DND-41 (cell line): ENCODE results near the gene ENOPH1.

Source experiments
- ATAC-seq: fragments of 200-7000 bp; cut with Tn5 transposase; 3 replicates; pipeline ENCODE4 v1.9.1; 2021; ENCODE audit warnings: low read depth; ENCODE audit not compliant: insufficient read depth
- DNase-seq: peaks from one replicate; pipeline ENCODE4 v3.0.0-alpha.2; 2020
- H2AFZ ChIP-seq: 2 replicates; pipeline ENCODE4 v1.6.0; 2012; ENCODE audit warnings: low read depth, low read length
- H3K27ac ChIP-seq: 2 replicates; pipeline ENCODE4 v1.5.1; 2012; ENCODE audit warnings: low read length, inconsistent platforms
- H3K27me3 ChIP-seq: fragments of 200-600 bp; sonication (generic); 2 replicates; pipeline ENCODE4 v1.6.0; 2012; ENCODE audit warnings: low read length, mild to moderate bottlenecking, inconsistent platforms; ENCODE audit not compliant: insufficient read depth, poor library complexity
- H3K36me3 ChIP-seq: 2 replicates; pipeline ENCODE4 v1.5.1; 2012; ENCODE audit warnings: low read length, inconsistent platforms; ENCODE audit not compliant: insufficient read depth
- H3K4me1 ChIP-seq: 2 replicates; pipeline ENCODE4 v1.5.1; 2012; ENCODE audit warnings: mild to moderate bottlenecking, low read length; ENCODE audit not compliant: insufficient read depth
- H3K4me2 ChIP-seq: 2 replicates; pipeline ENCODE4 v1.6.0; 2012; ENCODE audit warnings: mild to moderate bottlenecking, moderate library complexity, low read length, inconsistent platforms; ENCODE audit not compliant: insufficient read depth
- H3K4me3 ChIP-seq, 2 experiments: fragments of 200-600 bp in 1 of 2; shearing (Covaris generic) in 1 of 2; 2 replicates each; pipeline ENCODE4 v1.5.1; 2012 to 2016; ENCODE audit warnings: inconsistent platforms in 2 of 2, low read length in 2 of 2, mild to moderate bottlenecking in 2 of 2, low read depth in 1 of 2, moderate library complexity in 1 of 2
- H3K79me2 ChIP-seq: 2 replicates; pipeline ENCODE4 v1.6.0; 2012; ENCODE audit warnings: low read length, inconsistent platforms; ENCODE audit not compliant: insufficient read depth
- H3K9ac ChIP-seq: 2 replicates; pipeline ENCODE4 v1.6.0; 2012; ENCODE audit warnings: low read depth, mild to moderate bottlenecking, inconsistent platforms, low read length, moderate library complexity
- H3K9me3 ChIP-seq: 2 replicates; pipeline ENCODE4 v1.5.1; 2012; ENCODE audit warnings: low read length, moderate library complexity, mild to moderate bottlenecking, inconsistent platforms; ENCODE audit not compliant: insufficient read depth, severe bottlenecking
- H4K20me1 ChIP-seq: 2 replicates; pipeline ENCODE4 v1.6.0; 2012; ENCODE audit warnings: low read length; ENCODE audit not compliant: insufficient read depth
- EZH2 ChIP-seq: IDR thresholded peaks from 3 replicates; pipeline ENCODE4 v1.6.1; 2012; ENCODE audit warnings: borderline replicate concordance, low read depth, mild to moderate bottlenecking, moderate library complexity, low read length, inconsistent platforms; ENCODE audit not compliant: severe bottlenecking
- TF ChIP-seq, protein P1 (sequence below): IDR thresholded peaks from 2 replicates; pipeline ENCODE4 v1.5.1; 2012; ENCODE audit warnings: borderline replicate concordance, low read length, moderate library complexity, mild to moderate bottlenecking; ENCODE audit not compliant: poor library complexity, severe bottlenecking; ENCODE audit errors: extremely low read depth

The ENOPH1 gene

DNA sequence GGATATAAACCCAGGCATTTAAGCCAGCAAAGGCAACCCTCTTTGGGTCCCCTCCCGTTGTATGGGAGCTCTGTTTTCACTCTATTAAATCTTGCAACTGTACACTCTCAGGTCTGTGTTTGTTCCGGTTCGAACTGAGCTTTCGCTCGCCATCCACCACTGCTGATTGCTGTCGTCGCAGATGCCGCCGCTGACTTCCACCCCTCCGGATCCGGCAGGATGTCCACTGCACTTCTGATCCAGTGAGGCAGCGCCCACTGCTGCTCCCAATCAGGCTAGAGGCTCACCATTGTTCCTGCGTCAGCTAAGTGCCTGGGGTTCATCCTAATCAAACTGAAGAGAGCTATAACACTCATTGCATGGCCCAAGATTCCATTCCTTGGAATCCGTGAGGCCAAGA is 49.2 kb downstream of the ENOPH1 start:
- Histone ChIP-seq H3K79me2 (no peaks in the 10 kb centered on the region), H3K27ac (no peak overlapping the region), H3K4me2 (no peak overlapping the region), H3K9me3 (no peaks in the 10 kb centered on the region), H3K9ac (no peak overlapping the region), H3K27me3 (no peaks in the 10 kb centered on the region), H3K4me1 (no peaks in the 10 kb centered on the region), H3K36me3 (no peaks in the 10 kb centered on the region), H2AFZ (no peak overlapping the region), H3K4me3 (no peak overlapping the region), H4K20me1 (no peaks in the 10 kb centered on the region)
- no peak for DNase-seq
- TF ChIP-seq, protein P1, sequence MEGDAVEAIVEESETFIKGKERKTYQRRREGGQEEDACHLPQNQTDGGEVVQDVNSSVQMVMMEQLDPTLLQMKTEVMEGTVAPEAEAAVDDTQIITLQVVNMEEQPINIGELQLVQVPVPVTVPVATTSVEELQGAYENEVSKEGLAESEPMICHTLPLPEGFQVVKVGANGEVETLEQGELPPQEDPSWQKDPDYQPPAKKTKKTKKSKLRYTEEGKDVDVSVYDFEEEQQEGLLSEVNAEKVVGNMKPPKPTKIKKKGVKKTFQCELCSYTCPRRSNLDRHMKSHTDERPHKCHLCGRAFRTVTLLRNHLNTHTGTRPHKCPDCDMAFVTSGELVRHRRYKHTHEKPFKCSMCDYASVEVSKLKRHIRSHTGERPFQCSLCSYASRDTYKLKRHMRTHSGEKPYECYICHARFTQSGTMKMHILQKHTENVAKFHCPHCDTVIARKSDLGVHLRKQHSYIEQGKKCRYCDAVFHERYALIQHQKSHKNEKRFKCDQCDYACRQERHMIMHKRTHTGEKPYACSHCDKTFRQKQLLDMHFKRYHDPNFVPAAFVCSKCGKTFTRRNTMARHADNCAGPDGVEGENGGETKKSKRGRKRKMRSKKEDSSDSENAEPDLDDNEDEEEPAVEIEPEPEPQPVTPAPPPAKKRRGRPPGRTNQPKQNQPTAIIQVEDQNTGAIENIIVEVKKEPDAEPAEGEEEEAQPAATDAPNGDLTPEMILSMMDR, result no peak
- TF ChIP-seq EZH2, result no peak
- no peak for ATAC-seq

- Histone ChIP-seq H3K27ac (no peak overlapping the region), H3K9ac (no peak overlapping the region), H3K4me3 (no peak overlapping the region), H3K36me3 (no peaks in the 10 kb centered on the region), H3K27me3 (no peaks in the 10 kb centered on the region), H4K20me1 (no peaks in the 10 kb centered on the region), H3K79me2 (no peaks in the 10 kb centered on the region), H2AFZ (no peak overlapping the region), H3K9me3 (no peaks in the 10 kb centered on the region), H3K4me1 (no peaks in the 10 kb centered on the region), H3K4me2 (no peak overlapping the region)
- DNase-seq (no peak), ATAC-seq (no peak)
- TF ChIP-seq, protein P1, result no peak
- no peak for TF ChIP-seq EZH2
Observed at GRCh38 chr4:82480771-82481505, 50.5 kb downstream of the ENOPH1 start.

GRCh38 chr4:82481506-82481840 is 51.1 kb downstream of the ENOPH1 start:
- Histone ChIP-seq H3K4me3 (no peak overlapping the region), H4K20me1 (no peaks in the 10 kb centered on the region), H3K9me3 (no peaks in the 10 kb centered on the region), H2AFZ (no peak overlapping the region), H3K36me3 (no peaks in the 10 kb centered on the region), H3K79me2 (no peaks in the 10 kb centered on the region), H3K27me3 (no peaks in the 10 kb centered on the region), H3K27ac (no peak overlapping the region), H3K4me2 (no peak overlapping the region), H3K4me1 (no peaks in the 10 kb centered on the region), H3K9ac (no peak overlapping the region)
- DNase-seq, result no peak
- no peak for ATAC-seq
- TF ChIP-seq, protein P1, result no peak
- no peak for TF ChIP-seq EZH2
